HT1080 (cell line): ENCODE measurements around the gene PCBP4. TPM values are rescaled to one million over a fixed set of nuclear protein-coding genes. Genes with fewer than 3 reads are reported as not detected.
A peak's percentile ranks its signal among the peaks of the same experiment; 100 is the strongest.

Experiments
- DNase-seq: peaks from one replicate; pipeline ENCODE4 v3.0.0-alpha.2; 2015; ENCODE audit warnings: low read depth
- polyA plus RNA-seq, 2 experiments: library from polyadenylated mRNA; depleted of rRNA; stranded (reverse); fragments of >200 nt; gene quantifications; 2 replicates each; pipeline ENCODE4 v1.2.3, GENCODE V29; 2015
- total RNA-seq: library from RNA; depleted of rRNA; stranded (reverse); fragments of >200 nt; shearing (Covaris generic); gene quantifications from 2 replicates; pipeline ENCODE4 v1.2.3, GENCODE V29; 2014; rRNA removed

PCBP4 gene
- total RNA-seq = 85.6 and 95.9 TPM in 2 replicates
- 82.1 and 92.0 TPM in 2 replicates for polyA plus RNA-seq (2015; cell fraction: cytosol; rRNA removed)
- polyA plus RNA-seq (2015; cell fraction: nucleus; rRNA removed) = 109 and 114 TPM in 2 replicates

- DNase-seq = peak; percentile 25
Measured at GRCh38 chr3:51967384-51968169, at the start of gene PCBP4. Gene PCBP4 (minus strand): TSS chr3:51967454. CDS start chr3:51961240, 6,214 bp downstream.

- DNase-seq = no peak
Measured at GRCh38 chr3:52015438-52016228, 48.4 kb upstream of the PCBP4 start.

GRCh38 chr3:52014613-52015012, 47.4 kb upstream of the PCBP4 start:
- DNase-seq = no peak

- DNase-seq = no peak
Measured at GRCh38 chr3:52013802-52014598, 46.7 kb upstream of the PCBP4 start.

- DNase-seq = no peak
Measured at GRCh38 chr3:52012699-52013098, 45.4 kb upstream of the PCBP4 start.

GRCh38 chr3:52010431-52010830, 43.2 kb upstream of the PCBP4 start:
- DNase-seq = no peak

GRCh38 chr3:52007291-52007690, 40.0 kb upstream of the PCBP4 start:
- no peak for DNase-seq

- DNase-seq = no peak
Measured at GRCh38 chr3:52006820-52007133, 39.5 kb upstream of the PCBP4 start.

GRCh38 chr3:52006017-52006819, 39.0 kb upstream of the PCBP4 start:
- no peak for DNase-seq

GRCh38 chr3:52005571-52005986, 38.3 kb upstream of the PCBP4 start:
- no peak for DNase-seq

- no peak for DNase-seq
Measured at GRCh38 chr3:52004906-52005395, 37.7 kb upstream of the PCBP4 start.

- peak; percentile 65 for DNase-seq
Measured at GRCh38 chr3:52004163-52004787, 37.0 kb upstream of the PCBP4 start.

GRCh38 chr3:52002748-52003147, 35.5 kb upstream of the PCBP4 start:
- no peak for DNase-seq

GRCh38 chr3:52001443-52001974, 34.3 kb upstream of the PCBP4 start:
- peak; percentile 72 for DNase-seq

- no peak for DNase-seq
Measured at GRCh38 chr3:51999846-52000245, 32.6 kb upstream of the PCBP4 start.

GRCh38 chr3:51998774-51999173, 31.5 kb upstream of the PCBP4 start:
- no peak for DNase-seq

- peak; percentile 81 for DNase-seq
Measured at GRCh38 chr3:51997935-51998596, 30.8 kb upstream of the PCBP4 start.

- DNase-seq = no peak
Measured at GRCh38 chr3:51997172-51997571, 29.9 kb upstream of the PCBP4 start.
